Dermis microvascular lymphatic vessel endothelial cell (primary cell): Measurements from ENCODE around the gene CFAP99. TPM values are rescaled to one million over a fixed set of nuclear protein-coding genes. Genes with fewer than 3 reads are reported as not detected.

Source experiments
- DNase-seq, 2 donors: peaks; one replicate each; pipeline versions ENCODE4 v3.0.0 to v3.0.0-alpha.2; 2010; ENCODE audit warnings: low read depth in 2 of 2
- total RNA-seq: library from RNA; depleted of rRNA; stranded (reverse); fragments of >200 nt; gene quantifications from 2 replicates; pipeline ENCODE4 v1.2.1, GENCODE V29; 2014

CFAP99 gene
- total RNA-seq, 1 donor from 2014 or later = not detected

DNA sequence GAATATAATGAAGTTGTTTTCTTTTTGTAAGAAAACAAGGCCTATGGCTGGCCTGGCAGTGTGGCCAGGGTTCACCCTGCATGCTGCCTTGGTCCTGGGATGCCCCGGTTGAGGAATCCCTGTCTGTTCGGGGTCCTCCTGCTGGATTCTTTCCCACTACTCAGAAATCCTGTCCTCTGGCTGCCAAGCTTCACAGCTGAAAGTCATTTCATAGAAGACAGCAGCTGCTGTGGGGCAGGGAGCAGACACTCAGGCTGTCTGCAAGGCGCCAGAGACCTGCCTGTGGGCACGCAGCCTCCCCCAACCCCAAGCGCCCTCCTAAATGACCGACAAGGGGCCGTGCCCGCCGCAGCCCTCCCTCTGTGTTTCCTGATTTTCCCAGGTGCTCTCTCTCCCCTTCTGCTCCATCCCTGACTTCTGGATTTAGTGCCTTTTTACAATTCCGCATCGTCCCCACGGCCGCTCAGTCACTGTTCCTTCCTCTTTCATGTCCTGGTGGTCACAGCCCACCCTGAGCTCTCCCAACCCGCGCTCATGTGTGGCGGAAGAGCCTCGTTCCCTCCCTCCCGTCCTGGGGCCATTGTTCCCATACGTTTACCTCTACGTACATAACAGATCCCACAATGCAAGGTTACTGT is 27.9 kb upstream of the CFAP99 start:
- DNase-seq = no peak

DNA sequence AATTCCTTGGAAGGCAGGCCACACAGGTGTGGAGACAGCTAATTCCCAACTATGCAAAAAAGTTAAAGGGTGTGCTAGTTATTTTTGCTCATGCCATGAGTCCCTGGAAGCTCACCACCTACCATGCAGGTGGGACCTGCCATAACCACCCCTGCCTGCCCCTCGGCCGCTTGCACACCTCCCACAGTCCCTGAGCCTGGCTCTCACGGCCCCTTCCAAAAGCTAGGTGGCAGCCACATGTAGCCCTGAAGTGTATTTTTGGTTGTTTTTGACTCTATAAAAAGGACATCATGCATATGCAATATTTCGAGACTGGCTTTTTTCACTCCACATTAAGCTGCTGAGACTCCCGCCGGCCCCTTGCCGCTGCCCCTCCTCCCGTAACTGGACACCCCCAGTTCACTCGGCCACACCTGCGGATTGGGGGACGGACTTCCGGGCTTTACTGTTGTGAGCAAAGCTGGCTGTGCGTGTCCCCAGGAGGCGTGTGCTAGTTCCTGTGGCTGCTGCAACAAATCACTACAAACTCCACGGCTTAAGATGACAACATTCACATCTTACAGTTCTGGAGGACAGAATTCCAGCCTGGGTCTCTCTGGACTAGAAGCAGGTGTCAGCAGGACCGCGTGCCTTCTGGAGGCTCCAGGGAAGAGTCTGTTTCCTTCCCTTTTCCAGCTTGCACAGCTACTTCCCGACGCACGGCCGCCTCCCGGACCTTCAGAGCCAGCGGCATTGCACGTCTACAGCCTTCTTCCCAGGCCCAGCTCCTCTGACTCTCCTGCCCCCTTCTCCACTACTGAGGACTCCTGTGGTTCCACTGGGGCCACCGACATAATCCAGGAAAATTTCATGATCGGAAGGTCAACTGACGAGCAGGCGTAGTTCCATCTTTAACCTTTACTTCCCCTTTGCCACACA is 25.1 kb upstream of the CFAP99 start:
- DNase-seq = peak in 1 of 2 donors; percentile 9

DNA sequence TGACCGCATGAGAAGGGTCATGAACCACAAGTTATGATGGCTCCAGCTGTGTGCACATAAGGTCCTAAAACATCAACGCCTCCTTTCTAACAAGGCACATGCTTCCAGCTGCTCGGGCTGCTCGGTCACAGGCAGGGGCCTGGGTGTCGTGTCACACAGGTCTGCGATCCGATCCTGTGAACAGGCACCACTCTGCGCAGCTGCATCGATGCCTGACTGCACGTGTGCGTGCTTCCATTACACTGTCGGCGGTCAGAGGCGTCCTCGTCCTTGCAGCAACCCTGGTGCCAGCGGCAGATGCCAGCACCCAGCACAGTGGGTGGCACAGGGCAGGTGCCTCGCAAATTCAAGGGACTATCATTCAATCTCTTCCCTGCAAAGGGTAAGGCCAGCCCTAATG is 24.2 kb upstream of the CFAP99 start:
- DNase-seq = no peak

DNA sequence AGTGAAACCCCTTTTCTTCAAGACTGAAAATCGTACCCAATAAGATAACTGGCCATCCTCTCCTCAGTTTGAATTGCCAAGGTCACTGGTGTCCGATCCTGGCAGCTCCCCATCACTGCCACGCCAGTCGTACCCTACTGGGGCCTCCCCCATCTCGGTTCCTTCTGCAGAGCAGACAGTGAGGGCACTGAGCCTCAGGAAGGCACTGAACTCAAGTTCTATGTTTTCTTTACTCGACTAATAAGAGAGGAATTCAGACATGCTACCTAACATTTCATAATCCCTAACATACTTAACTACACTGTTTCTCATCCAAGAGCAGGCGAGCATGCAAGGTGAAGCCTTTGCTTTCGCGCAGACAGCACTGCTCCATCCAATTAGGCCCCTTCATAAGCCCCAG is 23.7 kb upstream of the CFAP99 start:
- no peak for DNase-seq

DNA sequence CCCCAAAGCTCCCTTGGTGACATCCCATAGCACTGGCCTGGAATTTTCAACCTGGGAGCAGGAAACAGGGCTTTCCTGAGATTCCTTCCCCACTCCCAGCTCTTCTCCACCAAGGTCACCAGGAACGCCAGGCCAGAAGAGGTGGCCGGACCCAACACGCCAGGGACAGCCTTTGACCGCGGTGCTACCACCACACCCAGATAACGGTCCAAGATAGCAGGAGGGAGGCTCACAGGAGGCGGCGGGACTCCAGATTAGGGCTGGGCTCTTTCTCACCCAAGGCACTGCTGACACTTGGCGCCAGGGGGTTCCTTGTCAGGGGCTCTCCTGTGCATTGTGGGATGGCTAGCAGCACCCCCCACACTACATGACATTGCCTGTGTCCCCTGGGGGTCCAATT is 23.2 kb upstream of the CFAP99 start:
- DNase-seq = no peak

DNA sequence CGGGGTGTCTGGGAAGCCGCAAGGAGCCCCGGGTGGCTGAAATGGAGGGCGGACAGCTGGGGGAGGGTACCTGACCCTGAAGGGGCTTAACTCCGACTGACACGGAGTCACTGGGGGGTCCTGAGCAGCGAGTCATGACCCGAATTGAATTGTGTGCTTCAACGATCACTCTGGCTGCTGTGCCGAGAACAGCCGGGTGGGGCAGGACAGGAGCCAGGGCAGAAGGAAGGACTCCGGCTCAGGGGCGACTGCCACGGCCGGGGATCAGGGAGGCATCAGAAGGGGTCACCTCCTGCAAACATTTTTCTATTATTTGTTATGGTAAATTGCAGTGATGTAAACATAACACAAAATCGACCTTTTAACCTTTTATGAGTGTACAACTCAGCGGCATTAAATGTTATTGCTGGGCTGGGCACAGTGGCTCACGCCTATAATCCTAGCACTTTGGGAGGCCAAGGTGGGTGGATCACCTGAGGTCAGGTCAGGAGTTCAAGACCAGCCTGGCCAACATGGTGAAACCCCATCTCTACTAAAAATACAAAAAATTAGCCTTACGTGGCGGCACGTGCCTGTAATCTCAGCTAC is 21.9 kb upstream of the CFAP99 start:
- DNase-seq = no peak

DNA sequence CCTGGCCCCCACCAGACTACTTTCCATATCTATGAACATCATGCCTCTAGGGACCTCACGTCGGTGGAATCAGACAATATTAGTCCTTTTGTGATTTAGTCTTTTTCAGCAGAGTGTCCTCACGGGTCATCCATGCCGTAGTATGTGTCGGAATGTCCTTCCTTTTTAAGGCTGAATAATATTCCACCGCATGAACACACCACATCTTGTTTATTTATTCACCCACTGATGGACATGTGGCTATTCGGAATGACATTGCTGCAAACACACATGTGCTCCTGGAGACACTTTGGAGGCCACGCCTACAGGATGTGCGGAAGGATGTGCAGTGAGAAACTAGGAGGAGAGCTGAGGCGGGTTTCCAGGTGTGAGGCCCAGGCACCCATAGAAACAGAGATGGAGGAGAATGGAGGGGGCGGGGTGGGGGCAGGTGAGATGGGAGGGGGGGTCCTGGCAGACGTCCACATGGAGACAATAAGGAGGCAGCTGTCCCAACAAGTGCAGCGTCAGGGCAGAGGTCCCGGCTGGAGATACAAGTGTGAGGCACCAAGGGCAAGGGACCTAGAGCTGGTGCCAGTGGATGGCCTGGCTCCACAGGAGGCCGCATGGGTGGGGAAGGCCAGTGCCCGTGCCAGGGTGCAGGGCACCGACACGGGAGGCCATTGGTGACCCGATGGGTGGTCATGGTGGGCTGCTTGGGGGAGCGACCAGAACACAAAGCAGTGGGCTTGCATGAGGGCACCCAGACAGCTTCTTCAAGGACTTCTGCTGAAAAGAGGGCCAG is 21.0 kb upstream of the CFAP99 start:
- no peak for DNase-seq

DNA sequence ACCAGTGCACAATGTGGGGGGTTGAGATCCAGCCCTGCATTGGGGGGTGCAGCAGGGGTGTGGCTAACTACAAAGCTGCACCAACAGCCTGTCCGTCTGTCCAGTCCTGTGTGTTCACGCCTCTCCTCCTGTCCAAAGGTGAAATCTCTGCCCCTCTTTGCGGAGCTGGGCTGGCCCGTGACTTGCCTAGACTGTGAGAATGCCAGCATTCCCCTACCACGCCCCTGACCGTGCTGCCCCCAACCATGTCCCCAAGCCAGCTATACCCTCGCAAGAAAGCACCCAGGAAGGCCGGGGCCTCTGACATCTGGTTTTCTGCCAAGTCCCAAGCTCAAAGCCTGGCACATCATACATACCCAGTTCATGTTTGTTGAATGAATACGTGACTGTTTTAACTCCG is 19.5 kb upstream of the CFAP99 start:
- DNase-seq = no peak

DNA sequence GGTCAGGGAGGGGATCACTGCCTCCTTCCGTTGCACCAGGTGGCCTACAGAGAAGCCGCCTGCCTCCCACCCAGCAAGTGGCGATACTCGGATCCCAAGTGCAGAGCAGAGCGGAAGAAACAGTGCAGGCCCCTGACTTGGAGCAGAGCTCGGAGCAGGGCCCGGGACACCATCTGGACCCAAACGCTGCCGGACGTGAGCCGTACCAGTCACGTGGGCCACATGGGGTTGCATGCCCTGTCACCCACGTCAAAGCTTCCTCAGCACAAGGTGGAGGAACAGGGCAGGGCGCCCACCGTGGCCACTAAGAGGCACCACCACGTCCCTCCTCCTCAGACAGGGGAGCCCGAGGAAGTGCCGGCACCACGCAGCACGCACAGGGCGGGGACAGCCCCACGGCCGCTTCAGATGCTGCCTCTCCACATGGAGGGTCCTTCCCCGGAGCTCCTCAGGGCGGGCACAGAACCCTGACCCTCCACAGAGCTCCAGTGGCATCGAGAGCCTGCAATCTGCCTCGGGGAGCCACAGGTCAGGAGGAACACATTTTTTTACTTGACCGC is 19.0 kb upstream of the CFAP99 start:
- no peak for DNase-seq

DNA sequence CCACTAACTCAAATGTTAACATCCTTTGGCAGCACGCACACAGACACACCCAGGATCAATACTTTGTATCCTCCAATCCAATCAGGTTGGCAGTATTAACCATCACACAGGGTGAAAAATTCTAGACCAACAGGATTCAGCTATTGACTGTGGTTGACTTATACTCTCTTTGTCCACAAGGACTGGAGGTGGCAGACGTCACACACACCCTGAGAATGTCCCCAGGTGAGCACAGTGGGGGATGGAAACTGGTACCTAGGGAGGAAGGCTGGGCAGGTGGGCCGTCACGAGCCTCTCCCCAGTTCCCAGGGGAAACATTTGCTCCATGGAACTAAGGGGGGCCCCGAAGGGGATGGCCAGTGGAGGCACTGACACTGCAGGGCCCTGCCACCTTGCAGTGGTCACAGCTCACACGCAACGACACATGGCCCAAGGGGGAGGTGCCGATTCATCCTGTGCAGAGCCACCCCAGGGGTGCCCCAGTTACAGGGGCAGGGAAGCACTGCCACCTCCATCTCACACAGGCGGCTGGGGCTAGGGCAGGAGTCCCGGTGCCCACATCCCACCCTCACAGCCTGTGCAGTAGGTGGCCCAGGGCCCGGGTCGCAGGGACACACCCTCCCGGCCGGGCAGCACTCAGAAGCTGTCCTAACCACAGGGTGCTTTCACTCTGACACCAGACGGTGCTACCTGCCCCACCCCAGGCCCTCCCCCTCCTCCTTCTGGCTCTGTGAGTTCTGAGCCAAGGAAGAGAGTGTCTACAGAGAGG is 17.7 kb upstream of the CFAP99 start:
- no peak for DNase-seq

DNA sequence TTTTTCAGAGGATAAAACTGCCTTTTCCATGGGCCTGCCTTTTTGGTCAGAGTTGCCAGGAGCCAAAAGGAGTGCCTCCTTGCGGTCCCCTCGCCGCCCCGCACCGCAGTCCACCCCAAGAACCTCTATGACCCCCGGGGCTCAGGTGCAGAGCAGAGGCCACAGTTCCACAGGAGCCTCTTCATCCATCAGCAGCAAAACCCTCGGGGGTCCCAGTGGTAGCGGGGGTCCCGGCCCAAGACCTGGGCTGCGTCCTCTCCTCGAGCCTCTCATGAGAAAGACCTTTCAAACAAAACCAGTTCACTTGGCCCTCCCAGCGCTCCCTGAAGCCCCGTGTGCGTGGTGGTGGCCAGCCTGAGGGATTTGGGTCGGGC is 17.2 kb upstream of the CFAP99 start:
- no peak for DNase-seq

DNA sequence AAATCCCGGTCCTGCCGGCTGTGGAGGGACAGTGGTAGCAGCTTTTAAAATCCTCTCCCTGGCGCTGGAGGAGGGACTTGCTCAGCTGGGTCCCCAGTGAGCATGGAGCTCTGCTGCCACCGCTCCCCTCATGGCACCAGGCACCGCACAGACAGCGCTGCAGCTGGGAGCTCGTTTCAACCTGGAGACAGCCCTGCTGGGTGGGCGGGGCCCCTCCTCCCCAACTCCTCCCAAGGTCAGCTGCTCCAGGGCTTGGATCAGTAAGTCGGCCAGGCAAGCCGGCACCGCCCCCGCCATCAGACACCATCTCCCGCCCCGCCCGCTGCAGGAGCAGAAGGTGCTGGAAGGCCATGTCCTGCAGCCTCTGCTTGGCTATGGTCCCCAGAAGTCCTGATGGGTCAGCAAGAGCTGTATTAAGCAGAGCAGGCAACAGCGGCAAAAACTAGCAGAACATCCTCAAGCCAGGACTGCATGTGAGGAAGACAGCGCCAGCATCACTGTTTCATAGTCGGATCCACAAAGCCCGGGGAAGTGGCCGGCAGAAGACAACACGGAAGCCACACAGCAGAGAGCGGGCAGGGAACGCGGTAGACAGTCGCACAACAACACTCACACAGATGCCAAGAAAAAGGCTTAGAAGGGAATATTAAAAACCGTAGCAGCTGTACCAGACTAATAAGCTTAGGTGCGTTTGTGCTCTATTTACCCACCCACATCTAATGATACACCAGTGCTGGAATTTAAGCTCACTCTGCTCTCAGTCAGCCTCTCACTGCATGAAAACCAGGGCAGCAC is 16.5 kb upstream of the CFAP99 start:
- peak in 1 of 2 donors; percentile 29 for DNase-seq

DNA sequence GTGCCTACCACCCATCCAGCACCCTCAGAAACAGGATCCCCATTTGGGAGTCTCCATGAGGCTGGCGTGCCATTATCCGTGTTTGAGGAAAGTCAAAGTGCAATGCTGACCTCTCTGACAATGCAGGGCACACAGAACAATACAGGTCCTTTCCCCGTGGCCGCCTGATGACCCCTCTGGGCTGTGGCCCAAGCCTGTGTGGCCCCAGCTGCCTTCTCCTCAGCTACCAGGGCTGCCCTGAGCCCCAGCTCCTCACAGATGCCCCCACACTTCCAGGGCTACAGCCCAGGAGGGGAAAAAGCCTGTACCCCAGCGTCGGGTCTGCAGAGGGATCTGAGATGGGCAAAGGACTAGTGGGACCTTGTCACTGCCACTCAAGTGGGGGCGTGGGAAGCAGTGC is 15.8 kb upstream of the CFAP99 start:
- peak; percentile 34 to 62 for DNase-seq

DNA sequence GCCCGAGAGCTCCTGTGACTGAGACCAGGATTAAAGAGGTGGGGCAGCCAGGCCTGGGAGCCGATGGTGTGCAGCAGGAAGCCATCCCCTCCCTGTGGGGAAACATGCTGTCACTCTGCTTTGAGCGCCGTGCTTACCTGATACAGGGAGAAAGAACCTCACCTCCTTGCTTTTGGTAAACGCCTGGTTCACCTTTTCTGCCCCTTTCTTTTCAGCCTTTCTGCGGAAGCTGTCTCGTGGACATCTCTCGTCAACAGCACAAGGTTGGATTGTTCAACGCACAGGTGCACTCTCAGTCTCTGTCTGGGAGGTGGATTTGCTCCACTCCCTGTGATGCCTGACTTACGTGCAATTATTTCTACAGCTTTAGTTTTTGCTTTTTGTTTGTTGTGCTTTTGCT is 12.3 kb upstream of the CFAP99 start:
- no peak for DNase-seq

DNA sequence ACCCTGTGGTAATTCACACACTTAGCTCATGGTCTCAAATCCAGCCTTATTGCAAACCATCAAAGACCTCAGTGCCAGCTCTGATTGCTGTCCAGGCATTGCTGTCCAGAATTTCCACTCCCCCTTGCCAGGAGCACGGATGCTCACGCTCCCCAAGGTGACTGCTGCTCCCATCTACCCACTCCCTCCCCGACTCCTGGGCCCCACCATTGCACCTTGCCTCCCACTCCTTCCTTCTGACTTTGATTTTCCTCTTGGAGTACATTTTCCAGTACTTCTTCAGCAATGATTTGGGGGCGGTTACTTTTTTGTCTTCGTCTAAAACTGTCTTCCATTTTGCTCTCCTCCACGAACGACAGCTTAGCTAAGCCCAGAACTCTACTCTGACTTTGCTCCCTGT is 11.8 kb upstream of the CFAP99 start:
- DNase-seq = no peak

DNA sequence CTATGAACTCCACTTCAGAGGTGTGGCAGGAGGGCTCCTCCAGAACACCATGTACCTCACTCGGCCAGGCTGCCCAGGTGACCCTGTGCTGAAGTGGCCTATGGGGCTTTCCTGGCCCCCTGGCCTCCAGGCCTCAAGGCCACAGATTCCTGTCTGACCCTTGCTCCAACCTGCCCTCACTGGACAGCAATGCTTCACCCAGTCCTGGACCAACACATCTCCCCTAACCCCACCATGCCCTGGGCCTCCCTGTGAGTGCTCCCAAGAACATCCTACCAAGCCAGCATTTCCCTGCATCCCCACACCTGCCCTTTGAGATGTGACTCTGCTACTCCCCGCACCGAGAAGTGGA is 10.8 kb upstream of the CFAP99 start:
- DNase-seq = no peak

DNA sequence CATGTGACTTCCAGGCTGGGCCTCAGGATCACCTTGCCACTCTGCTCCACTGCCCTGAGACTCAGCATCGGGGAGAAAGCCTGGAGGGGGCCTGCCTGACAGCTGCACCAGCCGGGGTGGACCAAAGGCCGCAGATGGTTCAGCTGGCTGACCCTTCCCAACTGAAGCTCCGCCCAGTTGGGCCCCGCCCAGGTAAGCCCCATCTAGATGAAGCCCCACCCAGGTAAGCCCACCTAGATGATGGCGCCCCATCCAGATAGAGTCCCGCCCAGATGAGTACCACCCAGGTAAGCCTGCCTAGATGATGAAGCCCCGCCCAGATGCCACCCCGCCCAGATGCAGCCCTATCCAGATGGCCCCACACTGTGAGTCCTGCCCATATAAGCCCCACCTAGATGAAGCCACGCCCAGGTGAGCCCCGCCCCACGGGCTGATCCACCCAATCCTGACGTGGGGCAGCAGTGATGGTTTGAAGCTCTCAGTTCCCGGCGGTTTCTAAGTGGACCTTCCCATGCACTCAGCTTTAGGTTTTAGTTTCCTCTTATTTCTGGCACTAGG is 10.3 kb upstream of the CFAP99 start:
- no peak for DNase-seq

DNA sequence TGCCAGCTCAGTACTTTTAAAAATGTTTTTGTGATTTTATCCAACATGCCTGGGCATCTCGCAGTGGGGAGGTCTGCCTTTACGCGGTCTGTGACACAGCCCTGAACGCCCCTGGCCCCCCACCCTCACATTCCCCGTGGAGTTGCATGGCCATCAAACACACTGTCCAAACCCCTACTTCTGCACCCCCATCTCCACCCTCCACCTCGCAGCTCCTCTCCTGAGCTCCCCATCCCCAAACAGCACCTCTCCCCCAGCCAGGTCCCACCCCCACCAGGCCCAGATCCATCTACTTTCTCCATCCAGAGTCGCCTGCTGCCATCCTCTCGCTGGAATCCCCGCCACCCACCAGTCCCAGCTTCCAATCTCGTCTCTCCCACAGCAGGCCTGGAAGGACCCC is 9.8 kb upstream of the CFAP99 start:
- no peak for DNase-seq

DNA sequence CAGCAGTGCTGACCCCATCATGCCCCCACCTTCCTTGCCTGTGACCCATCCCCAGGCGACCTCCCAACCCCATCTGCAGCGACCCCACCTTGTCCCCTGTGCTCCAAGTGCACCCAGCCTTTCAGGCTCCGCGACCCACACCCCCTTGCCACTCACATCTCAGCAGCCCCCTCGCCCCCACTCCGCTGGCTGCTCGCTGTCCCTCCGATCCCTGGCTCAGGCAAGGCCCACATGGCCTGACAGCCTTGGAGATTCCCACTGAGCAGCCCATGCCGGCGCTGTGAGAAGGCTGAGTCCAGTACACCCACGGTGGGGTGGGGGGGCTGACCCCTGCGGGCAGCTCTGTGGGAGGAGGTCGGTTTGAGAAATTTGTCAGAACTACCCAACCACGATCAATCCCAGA is 9.4 kb upstream of the CFAP99 start:
- DNase-seq = no peak
